GM12865 (cell line): ENCODE data around the gene TRIM72.
"Not testable (repeated sequence)": the region's sequence is repeated elsewhere in the genome, so short reads cannot be mapped to it uniquely, and the experiment has no call there.

Experiments
- DNase-seq: peaks from one replicate; pipeline ENCODE4 v3.0.0; 2010; ENCODE audit warnings: low read depth
- H3K4me3 ChIP-seq: 2 replicates; pipeline ENCODE4 v1.5.1; 2011; ENCODE audit warnings: mild to moderate bottlenecking, low read depth, low read length, control low read depth
- TF ChIP-seq, protein P1 (sequence below): IDR thresholded peaks from 2 replicates; pipeline ENCODE4 v1.5.1; 2011; ENCODE audit warnings: low read length, control low read depth, low read depth, inconsistent platforms; ENCODE audit not compliant: insufficient read depth; ENCODE audit errors: missing control alignments

TRIM72 gene, protein sequence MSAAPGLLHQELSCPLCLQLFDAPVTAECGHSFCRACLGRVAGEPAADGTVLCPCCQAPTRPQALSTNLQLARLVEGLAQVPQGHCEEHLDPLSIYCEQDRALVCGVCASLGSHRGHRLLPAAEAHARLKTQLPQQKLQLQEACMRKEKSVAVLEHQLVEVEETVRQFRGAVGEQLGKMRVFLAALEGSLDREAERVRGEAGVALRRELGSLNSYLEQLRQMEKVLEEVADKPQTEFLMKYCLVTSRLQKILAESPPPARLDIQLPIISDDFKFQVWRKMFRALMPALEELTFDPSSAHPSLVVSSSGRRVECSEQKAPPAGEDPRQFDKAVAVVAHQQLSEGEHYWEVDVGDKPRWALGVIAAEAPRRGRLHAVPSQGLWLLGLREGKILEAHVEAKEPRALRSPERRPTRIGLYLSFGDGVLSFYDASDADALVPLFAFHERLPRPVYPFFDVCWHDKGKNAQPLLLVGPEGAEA

DNA sequence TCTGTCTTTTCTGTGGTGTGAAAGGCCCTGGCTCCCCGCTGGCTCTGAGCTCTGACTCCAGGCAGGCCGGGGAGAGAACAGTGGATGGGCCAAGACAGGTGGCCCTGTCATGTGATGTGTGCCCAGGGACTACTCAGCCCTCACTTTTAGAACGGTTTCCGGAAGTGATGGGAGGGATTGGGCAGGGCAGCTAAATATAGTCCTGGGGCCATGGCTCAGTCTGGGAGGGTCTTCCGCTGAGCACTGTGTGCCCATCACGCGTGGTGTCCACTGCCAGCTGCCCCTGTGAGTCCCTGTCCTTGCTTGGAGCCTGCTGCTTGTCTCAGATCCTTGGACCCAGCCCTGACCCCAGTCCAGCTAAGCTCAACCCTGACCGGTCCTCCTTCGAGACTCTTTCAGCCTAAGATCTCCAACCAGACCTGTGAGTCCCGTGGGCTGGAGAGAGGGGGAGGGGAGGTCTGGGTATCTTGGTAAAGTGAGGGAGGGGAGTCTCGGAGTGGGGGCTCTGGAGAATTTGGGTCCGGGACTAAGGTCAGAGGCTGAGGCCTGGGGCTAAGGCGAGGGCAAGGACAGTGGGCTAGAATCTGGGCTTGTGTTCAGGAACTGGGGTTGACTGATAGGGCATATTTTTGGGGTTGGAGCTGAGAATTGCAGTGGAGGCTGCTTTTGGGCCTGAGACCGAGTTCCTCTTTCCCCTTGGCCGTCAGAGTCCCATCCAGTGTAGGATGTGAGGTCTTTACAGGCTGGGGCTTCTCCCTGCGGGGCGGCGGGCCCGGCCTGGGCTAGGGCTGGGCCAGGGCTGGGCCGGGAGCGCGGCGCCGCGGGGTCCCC, at the start of gene TRIM72:
TSS of gene TRIM72 (plus strand) at position 243 of the 831 bp plus-strand sequence. CDS start 620 bp downstream, outside the sequence.
- TF ChIP-seq, protein P1, sequence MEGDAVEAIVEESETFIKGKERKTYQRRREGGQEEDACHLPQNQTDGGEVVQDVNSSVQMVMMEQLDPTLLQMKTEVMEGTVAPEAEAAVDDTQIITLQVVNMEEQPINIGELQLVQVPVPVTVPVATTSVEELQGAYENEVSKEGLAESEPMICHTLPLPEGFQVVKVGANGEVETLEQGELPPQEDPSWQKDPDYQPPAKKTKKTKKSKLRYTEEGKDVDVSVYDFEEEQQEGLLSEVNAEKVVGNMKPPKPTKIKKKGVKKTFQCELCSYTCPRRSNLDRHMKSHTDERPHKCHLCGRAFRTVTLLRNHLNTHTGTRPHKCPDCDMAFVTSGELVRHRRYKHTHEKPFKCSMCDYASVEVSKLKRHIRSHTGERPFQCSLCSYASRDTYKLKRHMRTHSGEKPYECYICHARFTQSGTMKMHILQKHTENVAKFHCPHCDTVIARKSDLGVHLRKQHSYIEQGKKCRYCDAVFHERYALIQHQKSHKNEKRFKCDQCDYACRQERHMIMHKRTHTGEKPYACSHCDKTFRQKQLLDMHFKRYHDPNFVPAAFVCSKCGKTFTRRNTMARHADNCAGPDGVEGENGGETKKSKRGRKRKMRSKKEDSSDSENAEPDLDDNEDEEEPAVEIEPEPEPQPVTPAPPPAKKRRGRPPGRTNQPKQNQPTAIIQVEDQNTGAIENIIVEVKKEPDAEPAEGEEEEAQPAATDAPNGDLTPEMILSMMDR = no peak
- DNase-seq = no peak
- no peak within 1 kb of the TSS for H3K4me3 ChIP-seq

DNA sequence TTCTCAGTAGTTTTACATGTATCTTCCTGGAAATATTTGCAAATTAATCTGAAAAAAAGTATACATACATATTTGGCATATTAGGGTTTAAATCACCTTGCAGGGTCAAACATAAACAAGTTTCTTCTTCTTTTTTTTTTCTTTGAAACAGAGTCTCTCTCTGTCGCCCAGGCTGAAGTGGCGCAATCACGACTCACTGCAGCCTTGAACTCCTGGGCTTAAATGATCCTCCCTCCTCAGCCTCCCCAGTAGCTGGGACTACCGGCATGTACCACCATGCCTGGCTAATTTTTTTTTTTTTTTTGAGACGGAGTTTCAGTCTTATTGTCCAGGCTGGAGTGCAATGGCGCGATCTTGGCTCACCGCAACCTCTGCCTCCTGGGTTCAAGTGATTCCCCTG, 46.6 kb upstream of the TRIM72 start:
- H3K4me3 ChIP-seq = no peak overlapping the region
- TF ChIP-seq, protein P1 = no peak
- no peak for DNase-seq

DNA sequence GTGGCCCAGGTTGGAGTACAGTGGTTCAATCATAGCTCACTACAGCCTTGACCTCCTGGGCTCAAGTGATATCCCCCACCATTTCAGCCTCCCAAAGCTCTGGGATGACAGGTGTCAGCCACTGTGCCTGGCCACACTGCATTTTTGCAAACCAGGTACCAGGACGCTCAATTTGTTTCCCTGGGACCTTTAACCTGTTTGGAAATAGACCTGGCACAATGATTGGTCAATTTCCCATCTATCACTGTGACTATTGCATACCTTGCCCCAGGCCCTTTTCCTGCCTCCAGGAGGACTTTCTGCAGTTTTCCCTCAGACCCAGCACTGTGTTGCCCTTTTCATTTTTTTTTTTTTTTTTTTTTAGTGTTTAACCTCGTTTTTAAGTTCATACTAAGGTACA, 45.1 kb upstream of the TRIM72 start:
- DNase-seq = no peak
- TF ChIP-seq, protein P1 = no peak
- H3K4me3 ChIP-seq = no peak overlapping the region

DNA sequence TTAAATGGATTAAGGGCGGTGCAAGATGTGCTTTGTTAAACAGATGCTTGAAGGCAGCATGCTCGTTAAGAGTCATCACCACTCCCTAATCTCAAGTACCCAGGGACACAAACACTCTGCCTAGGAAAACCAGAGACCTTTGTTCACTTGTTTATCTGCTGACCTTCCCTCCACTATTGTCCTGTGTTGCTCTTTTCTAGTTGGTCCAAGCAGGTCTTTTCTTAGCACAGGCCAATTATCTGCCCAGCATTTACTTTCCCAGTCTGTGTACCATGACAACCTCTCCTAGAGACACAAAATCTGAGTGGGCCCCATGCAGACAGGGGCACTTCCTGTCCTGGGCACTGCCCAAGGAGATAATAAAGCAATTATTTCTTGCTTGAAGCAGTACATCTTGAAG, 43.9 kb upstream of the TRIM72 start:
- not testable (repeated sequence) for DNase-seq, H3K4me3 ChIP-seq

DNA sequence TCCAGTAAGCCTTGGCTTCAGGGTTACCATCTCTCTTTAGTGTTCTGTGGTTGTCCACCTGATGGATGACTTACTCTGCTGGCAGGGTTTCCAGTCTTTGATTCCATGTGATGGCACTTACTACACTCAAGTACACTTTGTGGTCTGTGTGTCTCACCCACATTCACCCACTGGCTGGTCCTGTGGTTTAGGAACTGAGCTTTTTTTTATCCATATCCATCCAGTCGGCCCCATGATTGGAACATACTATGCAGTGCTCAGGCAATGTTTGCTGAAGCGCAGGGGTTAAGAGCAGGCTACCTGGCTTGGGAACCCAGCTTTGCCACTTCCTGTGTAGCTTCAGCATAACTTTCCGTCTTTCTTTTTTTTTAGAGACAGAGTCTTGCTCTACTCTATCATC, 36.8 kb upstream of the TRIM72 start:
- H3K4me3 ChIP-seq = no peak overlapping the region
- no peak for DNase-seq
- TF ChIP-seq, protein P1 = no peak

DNA sequence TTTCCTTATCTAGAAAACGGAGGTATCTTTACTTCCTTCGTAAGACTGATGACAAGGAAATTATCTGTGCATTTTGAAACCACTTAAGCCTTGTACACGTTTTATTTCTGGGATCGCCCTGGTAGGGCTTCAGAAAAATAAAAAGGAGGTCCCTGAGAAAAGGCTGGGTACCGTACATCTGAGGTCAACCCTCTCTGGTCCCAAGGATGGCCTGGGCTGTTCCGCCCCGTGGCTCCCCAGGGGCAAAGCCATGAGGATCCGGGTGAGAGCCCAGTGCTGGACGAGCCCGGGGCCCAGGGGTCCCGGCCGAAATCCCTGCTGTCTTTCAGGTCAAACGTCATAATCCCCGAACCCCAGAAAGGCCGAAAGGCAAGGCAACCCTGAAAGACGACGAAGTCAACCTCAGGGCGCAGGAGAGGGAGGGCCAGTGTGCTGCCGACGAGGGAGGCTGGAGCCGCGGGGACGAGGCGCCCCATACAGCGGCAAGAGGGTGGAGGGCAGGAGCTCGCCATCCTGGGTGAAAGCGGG, 34.6 kb upstream of the TRIM72 start:
- no peak for DNase-seq
- peak overlapping the region; percentile 60 for H3K4me3 ChIP-seq
- TF ChIP-seq, protein P1 = no peak
